KOPT-K1 (cell line): Measurements from ENCODE around the gene ONECUT3.

ENCODE experiments used
- H3K27ac ChIP-seq: fragments of 200-600 bp; sonication (generic); 2 replicates; pipeline ENCODE4 v1.5.1; 2016; ENCODE audit warnings: antibody characterized with exemption, mild to moderate bottlenecking, low read depth, low read length; ENCODE audit not compliant: poor library complexity, severe bottlenecking
- H3K36me3 ChIP-seq: fragments of 200-600 bp; sonication (generic); 2 replicates; pipeline ENCODE4 v1.5.1; 2017; ENCODE audit warnings: antibody characterized with exemption, mild to moderate bottlenecking, low read length, moderate library complexity; ENCODE audit not compliant: insufficient read depth
- H3K9me3 ChIP-seq: fragments of 200-600 bp; sonication (generic); 2 replicates; pipeline ENCODE4 v1.5.1; 2017; ENCODE audit warnings: antibody characterized with exemption, low read length, mild to moderate bottlenecking; ENCODE audit not compliant: insufficient read depth, poor library complexity, severe bottlenecking

Gene ONECUT3

DNA sequence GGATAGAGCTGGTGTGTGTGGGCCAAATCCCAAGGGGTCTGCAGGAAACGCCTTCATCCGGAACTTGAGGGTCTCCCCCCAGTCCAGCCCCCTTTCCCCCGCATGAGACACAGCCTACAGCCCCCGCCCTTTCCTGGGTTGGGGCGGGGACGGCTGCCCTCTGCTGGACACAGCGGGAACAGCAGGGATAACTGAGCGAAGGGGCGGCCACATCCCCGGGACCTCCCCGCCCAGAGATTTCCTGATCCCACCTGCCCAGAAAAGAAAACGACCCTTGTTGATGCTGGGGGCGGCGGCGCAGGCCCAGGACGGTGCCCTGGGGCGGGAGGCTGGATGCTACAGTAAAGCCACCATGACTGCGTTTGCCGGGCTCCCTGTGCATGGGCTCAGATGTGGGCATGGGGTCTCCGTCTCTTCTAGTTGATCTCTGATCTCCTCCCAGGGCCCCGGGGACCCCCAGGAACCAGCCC, 14.2 kb downstream of the ONECUT3 start:
- peaks cover 20% of the 10 kb centered on the region for H3K9me3 ChIP-seq
- H3K36me3 ChIP-seq = no peaks in the 10 kb centered on the region
- no peak overlapping the region for H3K27ac ChIP-seq

DNA sequence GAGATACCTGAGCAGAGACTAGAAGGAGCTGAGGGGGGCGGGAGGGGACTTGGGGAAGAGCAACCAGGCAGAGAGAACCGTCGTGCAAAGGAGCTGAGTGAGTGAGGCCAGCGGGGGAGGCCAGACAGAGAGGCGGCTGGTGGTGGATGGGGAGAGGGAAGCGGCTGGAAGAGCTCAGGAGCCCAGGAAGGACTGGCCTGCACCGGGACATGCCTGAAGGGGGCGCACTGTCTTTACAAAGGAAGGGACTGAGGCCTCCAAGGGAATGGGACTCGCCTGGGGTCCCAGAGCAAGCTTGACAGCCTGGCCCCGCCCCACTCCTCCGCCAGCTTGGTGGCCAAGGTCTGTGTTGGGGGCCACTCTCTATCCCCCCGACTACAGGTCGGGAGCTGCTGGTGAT, 14.9 kb downstream of the ONECUT3 start:
- H3K36me3 ChIP-seq = no peaks in the 10 kb centered on the region
- H3K9me3 ChIP-seq = peaks cover 20% of the 10 kb centered on the region
- H3K27ac ChIP-seq = no peak overlapping the region

DNA sequence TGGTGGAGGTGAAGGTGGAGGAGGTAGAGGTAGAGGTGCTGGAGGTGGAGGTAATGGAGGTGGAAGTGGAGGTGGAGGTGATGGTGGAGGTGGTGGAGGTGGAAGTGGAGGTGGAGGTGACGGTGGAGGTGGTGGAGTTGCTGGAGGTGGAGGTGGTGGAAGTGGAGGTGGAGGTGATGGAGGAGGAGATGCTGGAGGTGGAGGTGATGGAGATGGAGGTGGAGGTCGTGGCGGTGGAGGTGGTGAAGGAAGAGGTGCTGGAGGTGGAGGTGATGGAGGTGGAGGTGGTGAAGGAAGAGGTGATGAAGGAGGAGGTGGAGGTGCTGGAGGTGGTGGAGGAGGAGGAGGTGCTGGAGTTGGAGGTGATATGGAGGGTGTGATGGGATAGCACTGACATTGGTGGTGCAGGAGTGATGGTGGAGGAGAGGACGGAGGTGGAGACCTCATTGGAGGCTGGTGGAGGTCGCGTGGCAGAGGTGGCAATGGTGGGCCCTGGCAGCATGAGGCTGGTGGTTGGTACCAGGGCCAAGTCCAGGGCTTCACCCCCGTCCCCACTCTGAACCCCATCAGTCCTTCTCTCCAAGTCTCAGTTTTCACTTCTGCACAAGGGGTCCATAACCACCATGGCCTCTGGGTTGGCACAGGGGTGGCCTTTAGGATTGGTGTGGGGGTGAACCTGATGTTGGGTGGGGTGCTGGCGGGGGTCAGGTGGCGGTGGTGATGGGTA, 15.8 kb downstream of the ONECUT3 start:
- H3K36me3 ChIP-seq = no peaks in the 10 kb centered on the region
- H3K9me3 ChIP-seq = peaks cover 20% of the 10 kb centered on the region
- H3K27ac ChIP-seq = no peak overlapping the region

DNA sequence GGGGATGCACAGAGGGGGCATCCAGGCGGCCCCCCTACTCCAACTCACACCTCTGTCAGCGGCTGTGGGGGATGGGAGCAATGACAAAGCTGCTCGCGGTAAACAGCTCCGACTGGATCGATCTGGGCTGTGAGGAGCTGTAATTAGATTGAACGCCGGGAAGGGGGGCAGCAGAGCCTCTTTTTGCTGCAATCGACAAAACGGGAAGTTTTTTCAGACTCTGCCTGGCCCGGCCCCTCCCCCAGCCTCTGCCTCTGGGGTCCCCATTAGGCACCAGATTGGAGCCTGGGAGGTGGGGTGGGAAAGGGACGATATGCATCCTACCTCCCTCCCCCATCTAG, 16.3 kb downstream of the ONECUT3 start:
- Histone ChIP-seq H3K9me3 (peaks cover 20% of the 10 kb centered on the region), H3K36me3 (no peaks in the 10 kb centered on the region), H3K27ac (no peak overlapping the region)

DNA sequence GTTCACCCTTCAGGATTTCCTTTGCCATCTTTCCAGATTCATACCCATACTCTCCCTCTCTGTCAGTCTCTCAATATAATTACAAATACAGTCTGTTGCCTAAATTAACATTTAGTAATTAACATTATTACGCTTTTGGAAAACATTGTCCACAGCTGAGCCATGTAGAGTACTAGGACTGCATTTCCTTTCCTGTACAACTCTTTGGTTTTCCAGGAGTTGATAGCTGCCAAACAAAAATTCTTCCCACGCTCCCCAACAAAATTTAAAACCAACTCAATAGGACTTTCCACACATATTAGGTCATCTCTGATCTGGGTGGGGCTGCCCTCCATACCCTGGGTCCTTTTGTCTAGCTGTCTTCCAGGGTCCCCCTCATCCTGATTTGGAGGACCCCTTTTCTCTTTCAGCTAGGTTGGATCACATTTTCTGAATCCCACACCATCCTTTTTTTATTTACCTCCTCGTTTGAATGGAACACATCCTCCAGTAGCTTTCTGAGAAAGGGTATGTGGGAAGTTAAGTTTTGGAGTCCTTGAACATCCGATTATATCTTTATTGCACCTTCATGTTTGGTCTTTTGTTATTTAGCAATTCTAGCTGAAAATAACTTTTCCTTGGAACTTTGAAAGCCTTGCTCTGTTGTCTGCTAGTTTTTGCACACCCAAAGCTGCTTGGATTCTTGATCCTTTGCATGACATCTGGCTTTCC, 17.7 kb downstream of the ONECUT3 start:
- no peaks in the 10 kb centered on the region for H3K36me3 ChIP-seq

DNA sequence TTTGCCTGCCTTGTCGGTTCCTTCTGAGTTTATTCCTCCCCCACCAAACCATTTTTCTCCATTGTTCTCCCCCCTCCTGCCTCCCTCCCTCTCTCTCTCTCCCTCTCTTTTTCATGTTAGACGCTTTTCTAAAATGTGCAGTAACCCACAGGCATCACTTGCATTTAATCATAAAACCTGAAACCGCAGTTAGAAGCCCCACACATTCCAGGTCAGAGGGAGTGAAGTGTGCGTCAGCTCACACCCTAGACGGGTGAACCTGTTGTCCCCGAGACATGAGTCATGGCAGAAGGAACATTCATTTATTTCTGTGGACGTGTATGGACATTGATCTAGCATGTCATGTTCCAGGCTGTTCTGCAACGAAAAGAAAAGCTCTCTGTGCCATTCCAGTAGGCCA, 19.9 kb downstream of the ONECUT3 start:
- Histone ChIP-seq H3K36me3 (no peaks in the 10 kb centered on the region), H3K9me3 (peaks cover 30% of the 10 kb centered on the region), H3K27ac (no peak overlapping the region)

More for the DNA sequence above, 17.7 kb downstream of the ONECUT3 start:
- peaks cover 30% of the 10 kb centered on the region for H3K9me3 ChIP-seq
- no peak overlapping the region for H3K27ac ChIP-seq

DNA sequence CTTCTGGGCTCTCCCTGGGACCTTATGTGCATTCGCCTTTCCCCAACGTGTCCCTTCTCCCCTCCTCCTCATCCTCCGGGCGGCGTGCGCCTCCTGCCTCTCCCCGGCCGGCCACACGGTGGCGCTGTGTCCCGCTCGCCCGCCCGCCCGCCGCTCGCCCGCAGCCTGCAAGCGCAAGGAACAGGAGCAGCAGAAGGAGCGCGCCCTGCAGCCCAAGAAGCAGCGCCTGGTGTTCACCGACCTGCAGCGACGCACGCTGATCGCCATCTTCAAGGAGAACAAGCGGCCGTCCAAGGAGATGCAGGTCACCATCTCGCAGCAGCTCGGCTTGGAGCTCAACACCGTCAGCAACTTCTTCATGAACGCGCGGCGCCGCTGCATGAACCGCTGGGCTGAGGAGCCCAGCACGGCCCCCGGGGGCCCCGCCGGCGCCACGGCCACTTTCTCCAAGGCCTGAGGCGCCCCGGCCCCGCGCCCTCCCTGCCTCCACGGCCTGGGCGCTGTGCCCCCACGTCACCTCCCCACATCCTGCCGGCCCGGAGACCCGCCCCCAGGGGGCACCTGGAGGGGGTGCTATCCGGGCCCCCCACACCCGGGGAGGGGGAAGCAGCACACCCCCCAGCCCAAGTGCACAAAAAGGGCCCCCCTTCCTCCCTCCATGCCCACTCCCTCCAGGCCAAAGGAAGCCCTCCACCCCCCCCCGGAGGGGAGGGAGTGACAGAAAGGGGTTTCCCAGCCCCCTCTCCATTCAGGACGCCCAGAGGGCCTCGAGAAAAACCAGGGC, 21.9 kb downstream of the ONECUT3 start:
- H3K9me3 ChIP-seq = peaks cover 26% of the 10 kb centered on the region
- no peak overlapping the region for H3K27ac ChIP-seq
- no peaks in the 10 kb centered on the region for H3K36me3 ChIP-seq

DNA sequence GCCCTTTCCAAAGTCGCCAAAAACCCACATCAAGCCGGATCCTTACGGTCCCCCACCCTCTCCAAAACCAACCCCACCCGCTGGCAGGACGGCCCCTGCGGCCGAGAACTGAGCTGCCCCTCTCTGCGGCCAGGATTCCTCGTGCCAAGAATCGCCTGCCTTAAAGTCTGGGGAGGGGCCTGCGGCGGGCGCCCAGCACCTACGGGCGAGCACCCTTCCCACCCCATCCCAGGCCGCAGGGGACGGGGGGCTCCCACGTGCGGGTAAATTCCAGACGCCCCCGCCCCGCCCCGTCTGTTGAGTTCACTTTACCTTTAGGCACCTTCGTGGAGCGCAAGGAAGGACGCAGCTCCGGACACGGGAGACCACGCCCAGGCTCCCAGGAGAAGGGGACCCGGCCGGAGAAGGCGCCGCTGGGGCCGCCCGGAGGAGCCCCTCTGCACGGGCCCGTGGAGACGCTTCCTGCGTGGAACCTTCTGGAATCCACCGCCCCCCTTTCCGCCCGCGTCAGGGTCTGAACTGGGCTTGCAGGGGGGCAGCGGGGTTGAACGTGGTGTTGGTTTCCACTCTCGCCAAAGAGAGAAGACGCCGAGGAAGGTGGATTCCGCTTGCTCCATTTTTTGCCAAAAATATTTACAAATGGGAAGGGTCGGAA, 22.8 kb downstream of the ONECUT3 start:
- peaks cover 17% of the 10 kb centered on the region for H3K9me3 ChIP-seq
- no peak overlapping the region for H3K27ac ChIP-seq
- no peaks in the 10 kb centered on the region for H3K36me3 ChIP-seq

DNA sequence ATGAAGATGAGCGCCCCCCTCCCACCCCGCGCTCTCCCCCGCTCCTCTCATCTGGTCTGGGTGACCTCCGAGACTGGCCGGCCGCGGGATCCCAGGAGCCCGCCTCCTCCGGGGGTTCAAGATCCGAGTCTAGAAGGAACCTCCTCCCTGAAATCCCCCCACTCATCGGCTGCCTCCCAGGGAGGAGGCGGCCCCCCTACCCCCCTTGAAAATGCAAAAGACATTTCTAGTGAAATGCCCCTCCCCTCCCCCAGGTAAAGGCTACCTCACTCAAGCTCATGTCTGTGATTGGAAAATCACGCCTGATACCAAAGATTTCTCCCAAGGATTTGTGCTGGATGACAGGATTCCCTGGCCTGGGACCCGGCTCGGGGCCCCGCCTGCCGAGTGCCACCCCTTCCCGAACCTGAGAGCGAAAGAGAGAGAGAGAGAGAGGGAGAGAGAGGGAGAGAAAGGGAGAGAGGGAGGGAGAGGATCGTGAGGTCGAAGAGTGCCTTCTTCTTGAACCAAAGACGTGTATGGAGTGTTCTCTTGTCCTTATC, 23.4 kb downstream of the ONECUT3 start:
- H3K36me3 ChIP-seq = no peaks in the 10 kb centered on the region
- H3K9me3 ChIP-seq = peaks cover 13% of the 10 kb centered on the region
- H3K27ac ChIP-seq = no peak overlapping the region

DNA sequence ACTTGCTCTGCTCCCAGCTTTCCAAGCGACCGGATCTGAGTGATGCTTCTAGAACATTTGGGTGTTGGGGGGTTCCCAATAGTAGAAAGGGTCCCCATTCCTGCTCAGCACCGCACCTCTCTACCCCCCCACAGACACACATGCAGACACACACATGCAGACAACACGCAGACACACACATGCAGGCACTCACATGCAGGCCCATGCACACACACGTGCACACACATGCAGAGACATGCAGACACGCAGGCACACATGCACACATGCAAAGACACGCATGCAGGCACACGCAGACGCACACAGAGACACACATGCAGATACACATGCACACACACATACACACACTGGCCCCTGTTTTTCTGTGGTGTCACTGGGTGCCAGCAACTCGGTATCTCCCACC, 23.8 kb downstream of the ONECUT3 start:
- no peaks in the 10 kb centered on the region for H3K36me3 ChIP-seq
- H3K9me3 ChIP-seq = peaks cover 17% of the 10 kb centered on the region
- no peak overlapping the region for H3K27ac ChIP-seq

DNA sequence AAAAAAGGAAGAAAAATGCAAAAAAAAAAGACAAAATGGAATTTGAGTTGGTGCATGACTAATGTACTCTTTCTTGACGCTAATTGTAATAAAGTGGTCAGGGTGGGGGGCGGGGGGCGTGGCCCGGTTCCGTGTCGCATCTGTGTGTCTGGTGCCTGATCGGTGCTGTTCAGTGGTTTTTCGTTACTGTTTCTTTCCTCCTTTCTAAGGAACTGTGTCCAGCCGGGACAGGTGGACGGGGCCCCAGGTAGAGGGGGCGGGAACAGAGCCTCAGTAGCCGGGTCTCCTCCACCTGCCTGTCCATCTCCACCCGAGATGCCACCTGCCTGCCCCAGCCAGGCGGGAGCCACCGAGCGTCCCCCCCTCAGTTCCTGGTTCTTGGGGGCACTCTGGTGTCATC, 26.3 kb downstream of the ONECUT3 start:
- Histone ChIP-seq H3K36me3 (no peaks in the 10 kb centered on the region), H3K9me3 (peaks cover 19% of the 10 kb centered on the region)

DNA sequence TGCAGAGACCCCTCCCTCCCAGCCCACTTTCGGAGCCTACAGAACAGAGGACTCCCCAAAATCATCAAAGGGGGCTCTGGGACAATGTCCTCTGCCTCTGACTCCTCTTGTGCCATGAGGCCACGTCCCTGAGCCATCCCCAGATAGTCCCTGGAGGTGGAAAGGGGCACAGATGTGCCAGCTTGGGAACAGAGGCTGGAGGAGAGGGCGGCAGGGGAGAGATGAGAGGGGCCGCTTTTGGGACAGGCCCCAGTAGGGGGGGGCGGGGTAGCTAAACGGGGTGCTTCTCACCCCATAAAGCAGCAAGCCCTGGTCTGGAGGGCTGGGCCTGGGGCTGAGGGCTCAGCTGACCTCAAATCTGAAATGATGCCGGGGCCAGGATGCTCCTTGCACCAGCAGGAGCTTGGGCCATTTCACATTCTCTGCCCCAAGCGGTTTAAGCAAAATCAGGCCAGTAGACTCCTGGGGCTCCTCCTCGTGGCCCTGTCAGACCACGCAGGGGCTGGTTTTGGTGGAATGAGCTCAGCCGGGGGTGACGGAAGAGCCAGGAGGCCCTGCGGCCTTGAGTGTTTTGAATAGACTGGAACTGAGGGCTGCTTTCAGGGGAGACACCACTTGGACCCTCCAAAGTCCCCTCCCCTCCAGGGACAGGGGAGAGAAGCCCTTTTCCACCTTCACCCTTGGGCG, 27.1 kb downstream of the ONECUT3 start:
- peaks cover 10% of the 10 kb centered on the region for H3K9me3 ChIP-seq
- H3K36me3 ChIP-seq = no peaks in the 10 kb centered on the region
- no peak overlapping the region for H3K27ac ChIP-seq

More for the DNA sequence above, 26.3 kb downstream of the ONECUT3 start:
- H3K27ac ChIP-seq = no peak overlapping the region

DNA sequence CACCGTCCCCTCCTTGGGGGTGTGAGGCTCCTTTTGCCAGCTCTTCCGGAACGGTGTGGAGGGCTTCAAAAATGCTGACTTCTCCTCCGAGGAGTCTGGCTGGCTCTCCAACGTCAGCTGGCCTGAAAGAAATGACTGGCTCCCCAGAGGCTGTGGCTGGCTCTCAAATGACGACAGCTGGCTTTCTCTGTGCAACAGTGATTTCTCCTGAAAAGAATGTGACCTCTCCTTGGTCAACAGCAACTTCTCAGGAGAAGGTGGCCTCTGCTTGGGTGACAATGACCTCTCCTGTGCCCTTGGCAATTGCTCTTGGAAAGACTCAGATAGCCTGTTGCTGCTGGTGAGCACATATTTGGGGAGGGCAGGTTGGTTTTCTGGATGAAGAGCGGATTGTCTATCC, 29.2 kb downstream of the ONECUT3 start:
- H3K9me3 ChIP-seq = peaks cover 9% of the 10 kb centered on the region
- H3K27ac ChIP-seq = no peak overlapping the region
- H3K36me3 ChIP-seq = no peaks in the 10 kb centered on the region

DNA sequence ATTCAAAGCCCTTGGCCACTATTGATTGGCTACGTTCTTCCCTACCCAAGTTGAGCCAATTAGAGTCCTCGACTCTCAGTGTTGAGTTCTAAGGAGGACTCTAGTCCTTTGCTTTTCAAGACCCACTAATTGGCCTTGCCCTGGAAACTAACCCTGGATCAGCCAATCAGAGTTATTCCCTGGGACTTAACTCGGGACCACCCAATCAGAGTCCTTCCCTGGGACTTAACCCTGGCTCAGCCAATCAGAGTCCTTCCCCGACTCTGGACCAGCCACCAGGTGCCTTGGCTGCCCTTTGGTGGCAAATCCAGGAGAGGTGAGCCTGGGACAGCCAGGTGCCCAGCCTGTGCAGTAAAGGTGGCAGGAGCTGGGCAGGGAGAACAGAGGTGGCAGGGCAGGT, 30.0 kb downstream of the ONECUT3 start:
- Histone ChIP-seq H3K36me3 (no peaks in the 10 kb centered on the region), H3K9me3 (peaks cover 9% of the 10 kb centered on the region), H3K27ac (no peak overlapping the region)
